Subcutaneous abdominal adipose tissue (tissue), 5 donors: Measurements from ENCODE around the gene ARF4.

Source experiments
- H3K27ac ChIP-seq: one replicate; pipeline ENCODE4 v1.7.0; 2013; ENCODE audit warnings: low read depth, mild to moderate bottlenecking, inconsistent platforms, low read length, moderate library complexity
- H3K27me3 ChIP-seq, 5 donors: one replicate each; pipeline ENCODE4 v1.7.0; 2013; ENCODE audit warnings: low read length in 5 of 5, inconsistent platforms in 1 of 5; ENCODE audit not compliant: control insufficient read depth in 5 of 5, insufficient read depth in 4 of 5
- H3K36me3 ChIP-seq, 5 donors: one replicate each; pipeline ENCODE4 v1.7.0; 2013; ENCODE audit warnings: low read length in 5 of 5; ENCODE audit not compliant: control insufficient read depth in 5 of 5, insufficient read depth in 5 of 5
- H3K4me1 ChIP-seq, 5 donors: one replicate each; pipeline ENCODE4 v1.7.0; 2013; ENCODE audit warnings: low read length in 5 of 5, mild to moderate bottlenecking in 3 of 5, moderate library complexity in 1 of 5; ENCODE audit not compliant: control insufficient read depth in 5 of 5, insufficient read depth in 5 of 5
- H3K4me3 ChIP-seq, 5 donors: one replicate each; pipeline ENCODE4 v1.7.0; 2013; ENCODE audit warnings: low read length in 5 of 5, low read depth in 1 of 5
- H3K9ac ChIP-seq, 5 donors: one replicate each; pipeline ENCODE4 v1.7.0; 2013; ENCODE audit warnings: low read length in 5 of 5, mild to moderate bottlenecking in 4 of 5, moderate library complexity in 3 of 5
- H3K9me3 ChIP-seq, 5 donors: one replicate each; pipeline ENCODE4 v1.7.0; 2013; ENCODE audit warnings: low read length in 5 of 5; ENCODE audit not compliant: control insufficient read depth in 5 of 5
- donor health status: healthy.
- donor health status: healthy.
- donor health status: healthy.
- donor health status: healthy.
- donor health status: healthy.

Gene ARF4

GRCh38 chr3:57556459-57557084 lies 40.6 kb downstream of the ARF4 start:
- Histone ChIP-seq H3K27me3 (no peaks in the 10 kb centered on the region), H3K36me3 (peaks cover 5 to 9% (median 6%) of the 10 kb centered on the region in 5 donors), H3K27ac (peak overlapping the region; percentile 98), H3K4me3 (peak overlapping the region; percentile 89 to 100 (median 93)), H3K9ac (peak overlapping the region; percentile 93 to 100 (median 99)), H3K9me3 (no peaks in the 10 kb centered on the region), H3K4me1 (peaks cover 6 to 40% (median 39%) of the 10 kb centered on the region in 5 donors)

GRCh38 chr3:57555738-57556458 lies 41.2 kb downstream of the ARF4 start, which contains the start of gene PDE12:
Gene PDE12 (plus strand): TSS chr3:57556274. CDS start chr3:57556380, 106 bp downstream.
- no peaks in the 10 kb centered on the region for H3K9me3 ChIP-seq
- H3K36me3 ChIP-seq, result peaks cover 3 to 8% (median 6%) of the 10 kb centered on the region in 5 donors
- no peaks in the 10 kb centered on the region for H3K27me3 ChIP-seq
- H3K4me1 ChIP-seq, result peaks cover 6 to 40% (median 39%) of the 10 kb centered on the region in 5 donors
- peak within 1 kb of the TSS; percentile 93 to 100 (median 99) for H3K9ac ChIP-seq
- H3K27ac ChIP-seq, result peak within 1 kb of the TSS; percentile 98
- peak within 1 kb of the TSS; percentile 89 to 100 (median 93) for H3K4me3 ChIP-seq

DNA sequence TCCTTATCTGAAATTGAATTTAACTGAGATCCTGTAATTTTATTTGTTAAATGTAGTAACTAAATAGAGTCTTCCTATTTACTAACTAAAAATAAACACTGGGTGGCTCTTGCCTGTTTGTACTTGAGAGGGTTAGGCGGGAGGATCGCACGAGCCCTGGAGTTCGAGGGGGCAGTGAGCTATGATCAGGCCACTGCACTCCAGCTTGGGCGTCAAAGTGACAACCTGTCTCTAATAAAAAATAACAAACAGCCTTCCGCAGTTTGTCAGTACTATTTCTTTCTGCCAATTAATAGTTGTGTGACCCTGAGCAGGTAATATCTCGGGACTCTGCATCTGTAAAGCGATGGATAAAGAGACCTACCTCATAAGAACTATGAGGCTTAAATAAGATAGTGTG lies 41.8 kb downstream of the ARF4 start:
- Histone ChIP-seq H3K4me1 (peaks cover 6 to 40% (median 39%) of the 10 kb centered on the region in 5 donors), H3K9me3 (no peaks in the 10 kb centered on the region), H3K36me3 (peaks cover 0 to 6% (median 6%) of the 10 kb centered on the region in 5 donors), H3K27ac (peak overlapping the region; percentile 98), H3K4me3 (peak overlapping the region; percentile 89 to 100 (median 90)), H3K9ac (peak overlapping the region; percentile 93 to 100 (median 99)), H3K27me3 (no peaks in the 10 kb centered on the region)

- no peaks in the 10 kb centered on the region for H3K36me3 ChIP-seq
- peaks cover 0 to 9% (median 7%) of the 10 kb centered on the region in 5 donors for H3K4me1 ChIP-seq
- H3K9me3 ChIP-seq, result no peaks in the 10 kb centered on the region
- H3K27me3 ChIP-seq, result peaks cover 0 to 3% (median 0%) of the 10 kb centered on the region in 5 donors
- no peak overlapping the region for H3K9ac ChIP-seq
- H3K4me3 ChIP-seq, result no peak overlapping the region
- no peak overlapping the region for H3K27ac ChIP-seq
Observed at GRCh38 chr3:57546616-57547015, 50.5 kb downstream of the ARF4 start.

GRCh38 chr3:57545636-57546268 lies 51.4 kb downstream of the ARF4 start:
- peaks cover 0 to 9% (median 7%) of the 10 kb centered on the region in 5 donors for H3K4me1 ChIP-seq
- H3K36me3 ChIP-seq, result no peaks in the 10 kb centered on the region
- H3K4me3 ChIP-seq, result no peak overlapping the region
- no peak overlapping the region for H3K9ac ChIP-seq
- H3K9me3 ChIP-seq, result no peaks in the 10 kb centered on the region
- H3K27me3 ChIP-seq, result peaks cover 0 to 3% (median 0%) of the 10 kb centered on the region in 5 donors
- no peak overlapping the region for H3K27ac ChIP-seq

DNA sequence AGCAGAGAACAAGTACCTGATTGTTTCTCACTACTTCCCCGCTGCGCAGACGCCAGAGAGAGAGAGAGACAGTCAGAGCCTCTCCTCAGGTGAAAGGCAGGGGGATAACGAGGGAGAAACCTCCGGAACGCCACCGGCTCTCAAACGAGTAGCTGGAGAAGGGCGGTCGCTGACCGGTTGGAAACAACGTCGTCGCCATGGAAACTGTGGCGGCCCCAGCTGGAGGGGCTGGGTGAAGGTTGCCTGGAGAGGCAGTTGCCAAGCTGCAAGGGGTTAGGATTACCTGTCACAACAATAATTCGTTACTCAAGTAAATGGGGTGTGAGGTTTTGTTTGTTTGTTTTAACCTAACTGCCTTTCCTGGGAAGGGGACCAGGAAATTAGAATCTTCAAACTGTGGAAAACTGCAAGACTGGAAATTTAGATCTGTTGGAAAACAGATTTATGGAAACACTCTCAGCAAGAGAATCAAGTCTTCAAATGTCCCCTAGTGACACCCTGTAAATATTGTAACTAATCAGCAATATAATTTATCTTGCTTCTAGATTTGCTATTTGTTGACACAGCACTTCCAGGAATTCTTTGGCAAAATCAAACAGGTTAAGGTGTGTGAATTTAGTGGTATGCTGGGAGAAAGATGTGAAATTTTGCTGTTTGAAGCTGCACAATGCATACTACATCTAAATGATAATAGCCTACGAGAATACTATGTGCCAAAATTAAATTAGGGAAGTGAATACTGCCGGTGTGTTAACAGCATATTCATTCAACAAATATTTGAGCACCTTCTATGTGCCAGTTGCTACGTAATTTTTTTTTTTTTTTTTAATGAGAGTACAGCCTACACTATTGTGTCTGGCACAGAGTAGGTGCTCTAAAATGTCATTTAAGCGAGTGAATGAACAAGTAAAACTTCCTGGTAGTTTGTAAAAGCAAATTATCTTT lies 52.7 kb downstream of the ARF4 start, which contains the start of gene DNAH12:
DNAH12 (minus strand) TSS at position 164 of the 945 bp plus-strand sequence. CDS start 1,474 bp downstream, outside the sequence.
- H3K9ac ChIP-seq, result no peak within 1 kb of the TSS
- no peaks in the 10 kb centered on the region for H3K9me3 ChIP-seq
- H3K27me3 ChIP-seq, result peaks cover 0 to 3% (median 0%) of the 10 kb centered on the region in 5 donors
- H3K4me1 ChIP-seq, result peaks cover 0 to 9% (median 7%) of the 10 kb centered on the region in 5 donors
- no peak within 1 kb of the TSS for H3K27ac ChIP-seq
- H3K36me3 ChIP-seq, result no peaks in the 10 kb centered on the region
- H3K4me3 ChIP-seq, result peak within 1 kb of the TSS in 3 of 5 donors; percentile 28 to 44 (median 35)

DNA sequence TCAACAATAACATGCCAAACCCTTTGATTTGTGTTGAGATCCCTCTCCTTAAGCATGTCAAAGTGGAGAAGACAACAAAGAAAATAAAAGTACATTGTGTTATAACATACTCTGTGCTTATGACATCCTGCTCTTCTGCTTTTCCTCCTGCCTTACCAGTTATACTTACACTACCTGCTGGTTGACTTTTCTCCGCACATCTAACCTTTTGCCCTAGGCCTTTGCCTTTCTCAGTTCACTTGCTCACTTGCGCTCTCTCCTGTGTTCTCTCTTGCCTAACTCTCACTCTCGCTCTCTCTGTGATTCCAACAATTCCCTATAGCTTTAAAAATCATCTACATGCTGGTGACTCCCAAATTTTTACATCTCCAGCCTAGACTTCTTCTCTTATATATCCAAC lies 58.7 kb downstream of the ARF4 start:
- Histone ChIP-seq H3K9me3 (no peaks in the 10 kb centered on the region), H3K9ac (no peak overlapping the region), H3K27ac (no peak overlapping the region)

GRCh38 chr3:57530071-57530608 lies 67.0 kb downstream of the ARF4 start:
- Histone ChIP-seq H3K36me3 (no peaks in the 10 kb centered on the region), H3K27me3 (no peaks in the 10 kb centered on the region), H3K27ac (no peak overlapping the region), H3K9ac (no peak overlapping the region), H3K9me3 (no peaks in the 10 kb centered on the region), H3K4me1 (no peaks in the 10 kb centered on the region), H3K4me3 (no peak overlapping the region)

More for the DNA sequence above, 58.7 kb downstream of the ARF4 start:
- Histone ChIP-seq H3K4me3 (no peak overlapping the region), H3K4me1 (no peaks in the 10 kb centered on the region), H3K27me3 (no peaks in the 10 kb centered on the region), H3K36me3 (no peaks in the 10 kb centered on the region)
